Stimulated activated CD4-positive, alpha-beta T cell treated with anti-CD3 and anti-CD28 coated beads, Interleukin-4, amount 100 ng/mL, for 48 hours (primary cell): ENCODE measurements around the gene WDR17.

ENCODE experiments used
- DNase-seq, 2 donors: peaks; one replicate each; pipeline ENCODE4 v3.0.0-alpha.2; 2020; ENCODE audit warnings: low read depth in 2 of 2

WDR17 gene

DNA sequence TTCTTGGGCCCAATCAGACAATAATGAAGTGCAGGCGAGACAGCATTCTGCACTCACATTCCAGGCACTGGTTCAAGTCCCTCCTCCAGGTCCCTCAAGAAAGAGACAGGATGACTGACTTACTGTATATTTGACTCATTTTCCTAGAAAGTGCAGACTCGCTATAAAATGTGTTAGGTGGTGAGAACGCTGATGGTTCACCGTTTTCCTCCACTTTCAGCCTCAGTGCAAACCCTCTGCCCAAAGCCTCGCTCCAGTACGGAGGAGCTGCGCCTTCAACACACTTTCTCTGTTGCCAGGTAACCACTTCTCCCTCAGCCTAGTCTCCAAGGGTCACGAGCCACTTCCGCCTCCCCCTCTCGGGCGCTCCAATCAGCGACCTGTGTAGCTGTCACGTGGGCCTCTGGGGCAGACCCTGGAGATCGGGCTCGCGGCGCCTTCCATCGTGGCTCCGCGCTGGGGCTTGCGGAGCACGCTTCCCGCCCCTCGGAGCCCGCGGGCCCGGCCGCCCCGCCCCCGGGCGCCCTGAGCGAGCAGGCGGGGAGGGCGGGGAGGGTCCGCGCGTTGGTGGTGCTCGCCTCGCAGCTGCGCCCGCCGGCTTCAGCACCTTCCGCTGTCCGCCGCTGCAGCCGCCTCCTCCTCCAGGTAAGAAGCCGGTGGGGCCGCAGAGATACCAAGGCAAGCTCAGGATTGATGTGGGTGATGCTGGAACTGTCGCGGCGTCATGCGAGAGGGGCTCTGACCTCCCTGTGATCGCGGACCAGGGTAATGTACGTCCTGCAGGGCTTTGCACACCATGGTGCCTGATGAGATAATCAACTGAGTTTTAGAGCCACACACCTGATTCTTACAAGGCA lies at the start of gene WDR17:
TSS of gene WDR17 (plus strand) at position 407 of the 857 bp plus-strand sequence. CDS start 45,740 bp downstream, outside the sequence.
- DNase-seq: peak; percentile 62 to 72

DNA sequence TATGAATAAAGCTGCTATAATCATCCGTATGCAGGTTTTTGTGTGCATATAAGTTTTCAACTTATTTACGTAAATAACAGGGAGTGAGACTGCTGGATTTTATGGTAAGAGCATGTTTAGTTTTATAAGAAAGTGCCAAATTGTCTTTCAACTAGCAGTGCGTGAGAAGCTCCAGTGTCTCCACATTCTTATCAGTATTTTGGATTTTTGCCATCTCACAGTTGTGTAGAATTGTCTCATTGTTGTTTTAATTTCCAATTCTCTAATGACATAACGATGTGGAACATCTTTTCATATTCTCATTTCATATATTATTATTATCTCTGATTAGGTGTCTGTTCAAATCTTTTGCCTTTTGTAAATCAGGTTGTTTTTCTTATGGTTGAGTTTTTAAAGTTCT lies 49.0 kb upstream of the WDR17 start:
- no peak for DNase-seq

DNA sequence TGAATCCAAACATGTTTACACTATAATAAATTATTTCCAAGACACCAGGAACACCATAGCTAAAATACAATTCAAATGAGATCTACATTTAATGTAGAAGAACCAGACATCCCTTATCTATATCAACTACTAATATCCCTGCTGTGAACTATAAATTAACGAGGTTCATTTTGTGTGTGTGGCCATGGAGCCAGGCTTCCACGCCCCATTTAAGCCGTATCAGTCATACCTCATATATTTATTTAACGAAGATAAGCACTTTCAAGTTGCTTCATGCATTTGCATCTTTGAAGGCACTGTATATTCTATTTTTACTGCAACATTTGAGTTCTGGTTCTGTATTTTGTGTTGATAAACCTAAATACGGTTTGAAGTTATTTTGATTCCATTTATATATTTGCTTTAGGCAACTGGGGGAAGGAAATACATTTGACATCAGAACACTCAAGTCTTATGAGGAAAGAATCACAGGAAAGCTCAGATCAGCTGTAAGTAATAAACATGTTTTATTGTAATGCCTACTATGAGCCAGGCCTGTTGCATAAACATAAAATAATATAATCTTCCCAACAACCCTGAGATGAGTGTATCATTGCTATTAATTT lies 45.1 kb upstream of the WDR17 start:
- DNase-seq: no peak

DNA sequence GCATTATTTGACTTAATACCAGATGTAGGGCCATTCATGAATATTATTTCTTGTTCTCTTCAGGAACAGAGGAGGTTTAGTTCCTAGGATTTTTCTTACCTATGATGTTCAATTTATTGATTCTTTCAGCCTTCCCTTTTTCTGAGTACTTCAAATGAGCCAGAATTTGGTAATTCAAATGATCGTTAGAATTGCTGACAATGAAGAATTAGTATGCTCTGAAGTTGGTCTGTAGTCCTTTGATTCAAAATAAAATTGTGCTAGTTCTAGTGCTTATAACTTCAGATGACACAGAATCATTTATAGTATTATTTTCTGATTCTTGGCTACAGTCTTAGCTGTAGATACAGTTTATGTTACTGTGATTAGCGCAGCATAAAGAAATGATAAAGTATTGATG lies 35.2 kb upstream of the WDR17 start:
- no peak for DNase-seq

DNA sequence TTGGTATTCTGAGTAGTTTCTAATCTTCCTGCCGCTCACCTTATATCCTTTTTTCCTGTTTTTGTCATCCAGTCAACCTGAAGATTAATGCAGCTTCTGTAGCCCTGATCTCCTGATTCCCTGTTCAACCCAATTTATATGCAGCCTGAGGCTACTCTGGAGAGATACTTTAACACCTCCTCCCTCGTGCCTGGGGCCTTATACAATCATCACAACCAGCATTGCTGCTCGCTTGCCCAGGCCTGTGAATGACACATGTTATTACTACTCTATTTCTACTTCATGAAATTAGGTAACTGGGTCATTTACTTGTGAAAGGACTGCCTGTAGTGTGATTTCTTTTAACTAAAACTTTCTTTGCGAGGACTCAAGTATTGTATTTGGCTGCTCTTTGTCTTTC lies 33.7 kb upstream of the WDR17 start:
- no peak for DNase-seq

DNA sequence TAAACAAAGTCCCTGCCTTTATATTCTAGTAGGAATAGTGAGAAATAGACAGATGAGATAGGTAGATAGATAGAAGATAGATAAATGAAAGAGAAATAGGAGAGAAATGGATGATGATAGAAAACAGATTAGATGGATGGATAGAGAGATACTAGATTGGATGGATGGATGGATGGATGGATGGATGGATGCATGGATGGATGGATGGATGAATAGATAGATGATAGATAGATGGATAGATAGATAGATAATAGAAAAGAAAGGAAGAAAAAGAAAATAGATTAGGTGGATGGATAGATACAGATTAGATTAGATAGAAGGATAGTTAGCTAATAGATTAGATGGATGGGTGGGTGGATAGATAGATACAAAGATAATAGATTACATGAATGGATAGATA lies 33.2 kb upstream of the WDR17 start:
- DNase-seq: no peak

DNA sequence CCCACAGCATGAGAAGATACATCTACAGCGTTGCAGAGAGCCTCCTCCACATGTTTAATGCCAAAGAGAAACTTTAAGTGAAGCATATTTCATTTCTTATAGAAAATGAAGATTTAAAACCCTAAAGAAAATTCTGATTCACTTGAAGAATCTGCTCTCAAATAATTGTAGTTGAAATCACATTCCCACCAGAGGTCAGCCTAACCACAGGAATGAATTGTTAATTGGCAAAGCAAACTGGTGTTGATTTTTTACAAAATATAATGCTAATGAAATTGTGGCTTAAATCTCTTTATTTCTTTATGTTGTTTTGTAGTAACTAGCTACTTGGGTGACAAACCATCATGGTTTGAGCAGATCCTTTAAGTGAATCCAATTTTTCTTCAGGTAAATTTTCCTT lies 31.1 kb upstream of the WDR17 start:
- DNase-seq: no peak

DNA sequence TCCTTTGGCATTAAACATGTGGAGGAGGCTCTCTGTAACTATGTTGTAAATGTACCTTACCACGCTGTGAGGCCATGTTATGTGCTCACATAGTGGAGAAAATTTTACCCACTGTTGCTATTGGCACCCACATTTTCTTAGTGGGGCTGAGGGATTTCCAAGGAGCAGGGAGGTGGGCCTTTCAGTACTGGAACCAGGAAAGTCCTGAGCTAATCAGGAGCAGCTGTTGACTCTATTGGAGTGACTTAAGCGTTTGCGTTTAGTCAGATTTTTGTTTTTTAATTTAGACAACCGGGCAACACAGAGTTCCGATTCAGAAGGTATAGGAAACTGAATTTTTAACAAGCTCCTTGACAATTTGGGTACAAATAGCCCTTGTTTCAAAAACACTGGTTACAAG lies 30.7 kb upstream of the WDR17 start:
- DNase-seq: no peak

DNA sequence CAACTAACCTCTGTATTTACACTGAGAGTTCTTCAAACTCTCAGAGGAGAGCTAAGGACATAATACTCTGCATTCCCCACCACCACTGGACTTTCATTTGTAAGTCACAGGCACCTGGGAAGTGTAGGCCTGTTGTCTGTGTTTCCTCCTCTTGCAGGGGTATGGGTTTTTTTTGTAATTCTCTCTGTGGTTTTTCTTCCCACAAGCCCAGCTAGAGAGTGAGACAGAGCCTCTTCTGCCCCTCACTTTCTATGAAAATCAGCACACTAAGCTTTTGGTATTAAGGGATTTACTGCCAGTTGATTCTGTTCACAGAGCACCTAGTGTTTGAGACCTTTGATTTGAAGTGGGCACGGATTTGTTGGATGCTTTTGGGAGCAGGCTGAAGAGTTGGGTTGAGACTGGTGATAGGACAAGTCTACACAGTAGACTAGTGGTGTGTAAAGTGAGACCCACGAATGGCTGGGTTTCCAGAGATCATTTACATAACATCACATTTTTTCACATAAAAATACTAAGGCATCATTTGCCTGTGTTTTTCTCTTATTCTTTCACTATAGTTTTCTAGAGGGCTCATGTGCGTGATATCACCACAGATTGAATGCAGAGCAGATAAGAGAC lies 28.9 kb upstream of the WDR17 start:
- DNase-seq: no peak

DNA sequence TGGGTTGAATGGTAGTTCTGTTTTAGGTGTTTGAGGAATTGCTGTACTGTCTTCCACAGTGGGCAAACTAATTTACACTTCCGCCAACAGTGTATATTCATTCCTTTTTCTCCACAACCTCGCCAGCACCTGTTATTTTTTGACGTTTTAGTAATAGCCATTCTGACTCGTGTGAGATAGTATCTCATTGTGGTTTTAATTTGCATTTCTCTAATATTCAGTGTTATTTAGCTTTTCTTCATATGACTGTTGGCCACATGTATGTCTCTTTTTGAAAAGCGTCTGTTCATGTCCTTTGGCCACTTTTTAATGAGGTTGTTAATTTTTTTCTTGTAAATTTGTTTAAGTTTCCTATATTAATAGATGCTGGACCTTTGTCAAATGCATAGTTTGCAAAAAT lies 26.9 kb upstream of the WDR17 start:
- DNase-seq: no peak

DNA sequence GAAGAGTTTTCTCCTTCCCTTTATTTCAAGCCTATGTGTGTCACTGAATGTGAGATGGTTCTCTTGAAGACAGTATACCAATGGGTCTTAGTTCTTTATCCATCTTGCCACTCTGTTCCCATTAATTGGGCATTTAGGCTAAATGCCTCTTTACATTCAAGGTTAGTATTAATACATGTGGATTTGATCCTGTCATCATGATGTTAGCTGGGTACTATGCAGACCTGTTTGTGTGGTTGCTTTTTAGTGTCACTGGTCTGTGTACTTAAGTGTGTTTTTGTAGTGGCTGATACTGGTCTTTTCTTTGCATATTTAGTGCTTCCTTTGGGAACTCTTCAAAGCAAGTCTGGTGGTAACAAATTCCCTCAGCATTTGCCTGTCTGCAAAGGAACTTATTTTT lies 23.4 kb upstream of the WDR17 start:
- no peak for DNase-seq

DNA sequence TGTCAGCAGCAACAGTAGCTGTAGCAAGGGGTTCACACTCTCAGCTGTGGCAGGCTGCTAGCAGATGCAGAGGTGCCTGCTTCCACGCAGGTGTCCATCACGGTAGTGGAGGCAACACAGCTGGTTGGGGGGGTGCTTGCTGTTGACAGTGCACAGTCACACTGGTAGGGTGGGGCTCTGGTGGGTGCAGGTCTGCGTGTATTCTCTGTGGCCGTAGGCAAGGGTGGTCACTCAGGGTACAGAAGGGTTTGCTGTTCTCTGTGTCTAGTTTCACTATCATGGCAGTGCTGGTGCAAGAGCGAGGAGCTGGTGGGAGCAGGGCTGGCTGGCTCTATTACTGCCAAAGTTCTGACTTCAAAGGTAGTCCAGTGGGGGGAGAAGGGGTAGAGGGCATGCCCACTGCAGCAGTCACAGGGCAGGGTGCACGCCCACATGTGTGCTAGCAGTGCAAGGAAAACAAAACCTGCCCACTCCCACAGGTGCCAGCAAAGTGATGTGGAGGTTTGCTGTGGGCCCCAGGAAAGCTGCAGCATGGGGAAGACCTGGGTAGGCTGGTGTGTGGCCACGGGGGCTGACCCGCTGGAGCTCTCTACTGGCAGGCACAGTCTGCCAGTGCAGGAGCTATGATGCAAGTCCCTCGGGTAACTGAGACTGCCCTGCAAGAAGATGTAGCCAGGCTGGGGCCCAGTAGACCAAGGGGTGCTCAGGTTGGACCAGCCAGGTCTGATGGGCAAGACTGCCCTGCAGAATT lies 21.6 kb upstream of the WDR17 start:
- DNase-seq: no peak

DNA sequence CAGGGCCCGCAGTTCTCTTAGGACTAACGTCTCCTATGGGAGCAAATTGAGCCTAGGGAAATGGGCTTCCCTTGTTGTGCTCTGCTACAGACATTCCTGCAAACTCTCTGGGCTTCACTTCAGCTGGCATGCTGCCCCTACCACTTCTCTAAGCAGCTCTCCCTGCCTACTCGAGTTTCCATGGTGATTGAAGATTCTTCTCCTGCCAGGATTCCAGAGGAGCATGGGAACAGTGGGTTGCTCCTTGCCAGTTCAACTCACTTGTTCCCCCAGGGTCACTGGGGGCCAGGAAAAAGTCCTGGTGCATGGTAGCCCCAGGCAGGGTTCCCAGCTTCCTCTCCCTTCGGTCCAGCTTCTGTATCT lies 21.1 kb upstream of the WDR17 start:
- no peak for DNase-seq

DNA sequence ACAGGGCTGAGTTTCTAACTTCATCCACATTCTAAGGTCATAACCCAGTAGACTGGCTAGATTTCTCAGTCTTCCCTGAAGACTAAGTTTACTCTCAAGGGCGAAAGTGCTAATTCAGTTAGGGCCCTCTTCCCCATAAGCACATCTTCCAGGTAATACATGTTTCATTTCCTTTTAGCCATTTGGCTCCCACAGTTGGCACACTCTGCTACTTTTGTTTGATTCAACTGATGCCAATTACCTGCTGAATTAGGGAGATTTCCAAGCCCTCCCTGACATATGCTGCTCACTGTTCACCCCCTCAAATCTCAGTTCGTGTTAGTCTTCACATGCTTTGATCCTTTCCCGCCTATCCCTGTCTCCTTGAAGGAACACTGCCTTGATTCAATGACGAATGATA lies 17.0 kb upstream of the WDR17 start:
- no peak for DNase-seq

DNA sequence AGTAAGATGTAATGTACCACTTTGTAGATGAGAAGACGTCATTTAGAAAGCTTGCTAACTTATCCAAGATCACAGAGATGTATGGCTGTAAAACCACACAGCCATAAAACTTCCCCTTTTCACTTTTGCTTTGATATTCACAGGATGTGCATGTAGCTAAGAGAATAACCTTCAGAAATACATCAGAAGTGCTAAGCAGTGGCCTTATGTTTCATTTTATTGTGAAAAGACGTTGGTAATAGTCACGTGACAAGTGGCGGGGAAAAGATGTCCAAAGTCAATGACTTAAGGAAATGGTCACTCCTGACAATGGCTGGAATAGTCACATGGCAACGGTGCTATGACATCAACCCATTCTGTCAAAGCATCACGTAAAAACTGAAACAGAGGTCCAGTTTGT lies 12.9 kb upstream of the WDR17 start:
- no peak for DNase-seq

DNA sequence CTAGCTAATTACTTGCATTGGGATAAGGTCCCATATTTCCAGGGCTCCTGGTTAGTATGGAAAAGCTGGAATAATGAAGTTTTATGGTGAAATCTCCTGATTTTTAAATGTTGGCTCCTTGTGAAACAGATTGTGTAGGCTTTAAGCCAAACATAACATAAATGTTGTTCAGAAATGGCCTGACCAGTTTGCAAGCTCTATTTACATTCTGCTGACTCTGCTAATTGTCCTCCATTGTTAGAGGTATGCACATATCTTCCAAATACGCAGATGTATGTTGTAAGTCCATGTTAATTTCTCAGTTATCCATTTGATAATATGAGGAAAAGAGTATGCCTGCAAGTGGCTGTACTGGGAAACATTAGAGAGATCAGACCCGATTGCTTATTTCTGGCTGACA lies 11.9 kb upstream of the WDR17 start:
- DNase-seq: no peak

DNA sequence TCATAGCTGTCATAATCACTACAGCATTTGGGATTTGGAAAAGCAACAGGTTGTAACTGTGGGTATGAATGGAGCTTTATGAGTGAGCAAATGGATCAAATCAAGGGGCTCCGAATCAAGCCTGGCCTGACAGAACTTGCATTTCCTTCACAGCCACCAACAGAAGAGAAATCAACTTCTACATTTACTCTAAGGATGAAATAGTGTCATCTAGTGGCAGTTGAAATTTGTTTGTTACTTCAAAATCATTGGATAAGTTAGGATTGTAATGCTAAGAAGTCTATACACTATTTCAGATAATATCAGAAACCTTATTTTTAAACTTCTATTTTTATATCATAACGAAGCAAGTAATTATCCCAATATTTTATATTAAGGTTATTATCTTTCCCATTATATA lies 10.7 kb upstream of the WDR17 start:
- no peak for DNase-seq

DNA sequence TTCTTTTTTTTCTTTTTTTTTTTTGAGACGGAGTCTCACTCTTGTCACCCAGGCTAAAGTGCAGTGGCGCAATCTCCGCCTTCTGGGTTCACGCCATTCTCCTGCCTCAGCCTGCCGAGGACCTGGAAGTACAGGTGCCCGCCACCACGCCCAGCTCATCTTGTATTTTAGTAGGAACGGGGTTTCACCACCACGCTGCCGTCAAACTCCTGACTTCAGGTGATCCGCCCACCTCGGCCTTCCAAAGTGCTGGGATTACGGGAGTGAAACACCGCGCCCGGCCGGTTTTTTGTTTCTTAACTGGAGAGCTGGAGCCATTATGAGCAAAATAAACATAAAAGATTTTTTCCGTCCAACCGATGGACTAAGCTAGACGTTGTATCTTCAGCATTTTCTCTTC lies 1.9 kb upstream of the WDR17 start:
- no peak for DNase-seq

DNA sequence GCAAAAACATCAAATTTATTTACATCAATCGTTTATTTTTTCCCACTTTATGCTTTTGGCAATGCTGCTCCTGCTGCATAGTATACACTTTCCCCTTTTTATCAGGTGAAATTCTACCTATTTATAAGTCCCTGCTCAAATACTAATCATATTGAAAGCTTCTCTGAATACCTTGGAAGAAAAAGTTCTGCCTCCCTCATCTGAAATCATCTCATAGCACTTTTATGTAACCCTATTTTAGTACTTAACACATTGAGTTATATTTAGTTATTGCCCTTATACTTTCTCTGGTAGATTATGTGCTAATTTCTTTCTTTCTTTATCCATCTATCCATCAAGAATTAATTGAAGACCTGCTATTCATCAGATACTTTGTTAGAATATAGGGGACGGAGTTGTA lies 1.1 kb upstream of the WDR17 start:
- no peak for DNase-seq

DNA sequence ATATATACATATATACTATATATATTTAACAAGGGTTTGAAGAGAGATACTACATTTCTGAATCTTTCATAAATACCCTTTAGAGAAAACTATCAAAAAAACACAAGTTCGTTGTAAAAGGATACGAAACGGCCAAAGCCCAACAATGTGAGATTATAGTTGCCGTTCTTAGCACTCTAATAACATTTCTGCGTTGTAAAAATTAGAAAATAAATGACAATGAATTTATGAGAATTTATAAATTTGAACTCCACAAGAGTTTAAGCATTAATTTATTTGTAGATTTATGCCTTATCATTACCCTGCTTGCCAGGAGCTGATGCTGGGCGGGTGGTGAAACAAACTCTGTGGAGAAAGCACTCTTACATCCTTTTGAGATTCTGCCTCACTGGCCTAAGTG lies 1.1 kb downstream of the WDR17 start:
- no peak for DNase-seq

DNA sequence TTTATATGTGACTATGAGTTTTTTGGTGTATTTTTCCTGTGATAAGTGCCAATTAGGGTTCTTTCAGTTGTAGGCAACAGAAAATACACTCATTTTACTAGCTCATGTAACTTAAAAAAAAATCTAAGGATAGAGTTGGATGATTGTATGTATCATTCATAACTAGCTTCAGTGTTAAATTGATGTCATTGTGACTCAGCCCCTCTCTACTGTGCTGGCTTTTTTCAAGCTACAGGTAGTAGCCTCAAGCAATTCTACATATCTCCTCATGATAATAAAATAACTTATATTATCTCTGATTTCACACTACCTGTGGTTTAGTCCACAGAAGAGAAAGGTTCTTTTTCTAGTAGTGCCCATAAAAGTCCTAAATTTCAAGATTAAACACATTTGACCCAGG lies 11.9 kb downstream of the WDR17 start:
- no peak for DNase-seq

DNA sequence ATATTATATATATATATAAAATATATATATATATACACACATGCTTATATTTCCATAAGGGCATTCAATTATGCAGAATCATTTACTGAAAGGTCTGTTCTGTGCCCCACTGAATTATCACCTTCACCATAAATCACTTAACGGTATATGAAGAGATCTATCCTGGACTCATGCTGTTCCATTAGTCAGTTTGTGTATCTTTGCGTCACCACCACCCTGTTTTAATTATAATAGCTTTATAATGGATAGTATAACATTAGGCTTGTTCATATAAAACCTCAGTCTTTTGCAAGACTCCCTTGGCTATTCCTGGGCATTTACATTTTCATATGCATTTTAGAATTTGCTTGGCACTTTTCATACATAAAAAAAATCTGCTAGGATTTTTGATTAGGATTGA lies 19.1 kb downstream of the WDR17 start:
- no peak for DNase-seq

DNA sequence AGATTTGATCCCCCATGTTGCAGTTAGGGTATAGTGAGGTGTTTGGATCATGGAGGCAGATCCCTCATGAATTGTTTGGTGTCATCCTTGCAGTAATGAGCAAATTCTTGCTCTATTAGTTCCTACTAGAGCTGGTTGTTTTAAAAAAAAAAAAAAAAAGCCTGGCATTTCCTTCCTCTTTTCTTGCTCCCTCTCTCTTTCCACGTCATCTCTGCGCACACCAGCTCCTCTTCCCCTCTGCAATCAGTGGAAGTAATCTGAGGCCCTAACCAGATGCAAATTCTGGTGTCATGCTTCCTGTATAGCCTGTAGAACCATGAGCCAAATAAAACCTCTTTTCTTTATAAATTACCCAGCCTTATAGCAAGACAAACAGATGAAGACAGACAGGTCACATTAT lies 24.5 kb downstream of the WDR17 start:
- DNase-seq: no peak
